GM12875 (cell line): ENCODE results near the gene ZDHHC18.

Source experiments
- H3K4me3 ChIP-seq: one replicate; pipeline ENCODE4 v1.5.1; 2011; ENCODE audit warnings: low read depth, low read length, control low read depth
- CTCF ChIP-seq: IDR thresholded peaks from 2 replicates; pipeline ENCODE4 v1.5.1; 2011; ENCODE audit warnings: low read depth, mild to moderate bottlenecking, control low read depth, inconsistent platforms, low read length, moderate library complexity, borderline replicate concordance; ENCODE audit not compliant: insufficient read depth

ZDHHC18 gene

GRCh38 chr1:26811057-26811456 lies 15.4 kb upstream of the ZDHHC18 start:
- TF ChIP-seq CTCF = no peak
- H3K4me3 ChIP-seq = no peak overlapping the region

DNA sequence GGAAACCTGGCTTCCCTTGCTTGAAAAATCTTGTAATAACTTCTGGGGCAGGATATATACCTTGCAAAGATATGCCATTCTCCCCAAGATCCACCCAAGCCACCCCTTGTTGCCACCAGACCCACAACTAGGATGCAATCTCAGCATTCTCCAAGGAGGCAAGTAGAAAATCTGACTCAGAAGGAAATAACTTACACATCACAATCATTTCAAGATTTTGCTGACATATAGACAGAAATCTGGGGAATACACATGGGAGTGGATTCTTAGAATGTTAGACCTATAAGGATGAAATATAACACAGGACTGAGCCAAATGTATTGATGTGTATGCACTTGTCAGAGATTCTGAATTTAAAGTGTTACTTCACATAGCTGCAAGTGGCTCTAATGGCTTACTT lies 14.8 kb upstream of the ZDHHC18 start:
- H3K4me3 ChIP-seq = no peak overlapping the region
- no peak for TF ChIP-seq CTCF

DNA sequence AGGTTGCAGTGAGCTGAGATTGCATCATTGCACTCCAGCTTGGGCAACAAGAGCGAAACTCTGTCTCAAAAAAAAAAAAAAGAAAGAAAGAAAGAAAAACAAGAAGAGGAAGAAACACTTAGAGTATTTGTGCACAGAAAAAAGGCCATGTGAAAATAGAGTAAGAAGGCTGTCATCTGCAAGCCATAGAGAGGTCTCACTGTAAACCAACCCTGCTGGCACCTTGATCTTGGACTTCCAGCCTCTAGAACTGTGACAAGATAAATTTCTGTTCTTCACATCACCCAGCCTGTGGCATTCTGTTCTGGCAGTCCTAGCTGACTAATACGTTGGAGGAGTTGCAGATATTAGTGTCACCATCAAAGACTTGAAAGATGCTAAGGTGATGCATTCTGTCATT lies 12.1 kb upstream of the ZDHHC18 start:
- TF ChIP-seq CTCF = no peak
- H3K4me3 ChIP-seq = no peak overlapping the region

DNA sequence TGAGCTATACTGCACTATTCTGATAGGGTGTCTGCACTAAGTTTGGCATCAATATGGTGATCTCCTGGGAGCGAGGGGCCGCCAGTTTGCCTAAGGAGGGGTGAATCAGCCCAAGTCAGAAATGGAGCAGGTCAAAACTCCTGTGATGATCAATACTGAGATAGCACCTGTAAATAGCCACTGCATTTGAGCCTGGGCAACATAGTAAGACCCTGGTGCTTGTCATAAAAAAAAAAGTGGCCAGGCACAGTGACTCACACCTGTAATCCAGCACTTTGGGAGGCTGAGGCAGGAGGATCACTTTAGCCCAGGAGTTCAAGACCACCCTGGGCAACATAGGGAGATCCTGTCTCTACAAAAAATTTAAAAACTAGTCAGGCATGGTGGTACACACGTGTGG lies 11.6 kb upstream of the ZDHHC18 start:
- TF ChIP-seq CTCF = no peak
- no peak overlapping the region for H3K4me3 ChIP-seq

- peak overlapping the region; percentile 15 for H3K4me3 ChIP-seq
- TF ChIP-seq CTCF = peak; percentile 57; the same call in 1 of the 2 replicates
Observed at GRCh38 chr1:26820784-26821269, 5.7 kb upstream of the ZDHHC18 start.

DNA sequence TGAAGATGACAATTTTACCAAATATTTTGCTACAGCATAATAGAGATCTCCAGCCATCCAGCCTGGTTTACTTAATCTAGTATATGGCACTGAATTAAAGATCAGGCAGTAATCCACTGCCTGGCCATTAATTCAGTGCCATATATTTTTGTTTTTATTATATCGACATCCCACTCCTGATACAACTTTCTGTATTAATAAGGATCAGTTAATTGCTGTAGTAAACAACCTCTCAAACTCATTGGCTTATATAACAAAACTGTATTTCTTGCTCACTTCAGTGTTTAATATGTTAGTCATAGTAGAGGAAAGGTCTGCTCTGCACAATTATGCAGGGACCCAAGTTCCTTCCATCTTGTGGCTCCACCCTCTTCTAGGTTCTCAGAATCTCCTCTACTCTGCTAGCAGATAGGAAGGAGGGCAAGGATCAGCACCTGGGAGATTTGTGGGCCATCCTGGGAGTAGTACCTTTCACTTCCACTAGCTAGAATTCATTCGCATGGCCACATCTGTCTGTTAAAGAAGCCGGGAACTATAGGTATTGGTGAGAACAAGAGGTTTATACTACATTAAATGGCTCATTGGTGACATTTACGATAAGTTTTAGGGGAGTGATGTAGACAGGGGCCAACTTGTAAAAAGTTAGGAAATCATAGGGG lies 3.6 kb upstream of the ZDHHC18 start:
- no peak overlapping the region for H3K4me3 ChIP-seq
- TF ChIP-seq CTCF = no peak

DNA sequence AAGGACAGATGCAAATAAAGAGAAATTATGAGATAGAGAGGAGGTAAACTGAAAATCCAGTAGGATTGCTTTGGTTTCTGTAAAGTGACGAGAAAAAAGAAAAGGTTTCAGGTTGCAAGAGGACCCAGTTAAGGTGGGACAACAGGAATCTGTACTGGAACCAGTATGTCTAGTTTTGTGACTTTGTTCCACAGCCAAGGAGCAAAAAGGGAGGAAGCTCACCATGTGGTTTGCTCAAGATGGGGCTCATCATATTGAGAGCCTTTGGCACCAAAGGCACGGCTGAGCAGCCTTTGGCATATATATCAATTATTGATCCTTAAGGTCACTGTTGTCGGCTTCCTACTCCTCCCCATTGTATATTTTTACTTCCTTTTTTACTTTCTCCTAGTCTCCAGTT lies 1.8 kb upstream of the ZDHHC18 start:
- no peak overlapping the region for H3K4me3 ChIP-seq
- no peak for TF ChIP-seq CTCF
